ENCODE measurements around the gene GTSE1.
"Not testable (repeated sequence)": the region's sequence is repeated elsewhere in the genome, so short reads cannot be mapped to it uniquely, and the experiment has no call there.

The GTSE1 gene

GRCh38 chr22:46294784-46295183 lies 1.9 kb upstream of the GTSE1 start:
- no peak for DNase-seq

GRCh38 chr22:46295277-46295971 lies 1.2 kb upstream of the GTSE1 start:
- DNase-seq, result no peak

GRCh38 chr22:46297151-46297812 lies 612 bp downstream of the GTSE1 start:
- DNase-seq, result peak; percentile 5

- no peak for DNase-seq
Measured at GRCh38 chr22:46299101-46299500, 2.4 kb downstream of the GTSE1 start.

GRCh38 chr22:46300491-46300890 lies 3.8 kb downstream of the GTSE1 start:
- DNase-seq, result no peak

- DNase-seq, result no peak
Measured at GRCh38 chr22:46303347-46303965, 6.8 kb downstream of the GTSE1 start.

- no peak for DNase-seq
Measured at GRCh38 chr22:46308283-46308988, 11.8 kb downstream of the GTSE1 start.

GRCh38 chr22:46309526-46310085 lies 12.9 kb downstream of the GTSE1 start:
- DNase-seq, result no peak

- no peak for DNase-seq
Measured at GRCh38 chr22:46312056-46312455, 15.4 kb downstream of the GTSE1 start.

- not testable (repeated sequence) for DNase-seq
Measured at GRCh38 chr22:46312848-46313247, 16.2 kb downstream of the GTSE1 start.

- DNase-seq, result no peak
Measured at GRCh38 chr22:46315976-46316375, 19.3 kb downstream of the GTSE1 start.

GRCh38 chr22:46317646-46318045 lies 21.0 kb downstream of the GTSE1 start:
- DNase-seq, result no peak

GRCh38 chr22:46318576-46318975 lies 21.9 kb downstream of the GTSE1 start:
- no peak for DNase-seq

- DNase-seq, result no peak
Measured at GRCh38 chr22:46319319-46319718, 22.6 kb downstream of the GTSE1 start.

GRCh38 chr22:46320166-46320710 lies 23.6 kb downstream of the GTSE1 start:
- no peak for DNase-seq

GRCh38 chr22:46320716-46321386 lies 24.2 kb downstream of the GTSE1 start:
- no peak for DNase-seq

- DNase-seq, result no peak
Measured at GRCh38 chr22:46322711-46323110, 26.0 kb downstream of the GTSE1 start.

GRCh38 chr22:46323162-46323561 lies 26.5 kb downstream of the GTSE1 start:
- DNase-seq, result no peak

GRCh38 chr22:46326066-46326680 lies 29.5 kb downstream of the GTSE1 start:
- DNase-seq, result no peak

GRCh38 chr22:46327691-46328465 lies 31.2 kb downstream of the GTSE1 start:
- DNase-seq, result no peak

GRCh38 chr22:46328797-46329196 lies 32.1 kb downstream of the GTSE1 start:
- no peak for DNase-seq
